Measurements from ENCODE around the gene KRT37. TPM values are rescaled to one million over a fixed set of nuclear protein-coding genes. Genes with fewer than 3 reads are reported as not detected.

KRT37 gene
- total and polyA plus RNA-seq, 9 of the 15 experiments (the other 6 are each of a cell fraction or from before 2014, with no cell fraction given), result not detected

- Histone ChIP-seq H2AFZ (ENCODE audit: low read depth, low read length) (no peak overlapping the region), H3K4me1 (replicated peaks in 1 of 2; ENCODE audit: control insufficient read depth in 2 of 2, insufficient read depth in 2 of 2, low read length in 2 of 2) (no peaks in the 10 kb centered on the region), H3K27me3 (ENCODE audit: control insufficient read depth in 2 of 2, insufficient read depth in 2 of 2, low read length in 2 of 2) (peaks cover 16 to 30% of the 10 kb centered on the region in 2 experiments; a peak in 3 of 5 replicates), H3K4me3 (no peak overlapping the region), H3K9ac (ENCODE audit: insufficient read depth in 1 of 2, low read depth in 2 of 2, low read length in 2 of 2) (no peak overlapping the region), H3K9me1 (ENCODE audit: control insufficient read depth, insufficient read depth, low read length) (no peaks in the 10 kb centered on the region), H3K79me2 (ENCODE audit: control insufficient read depth, insufficient read depth, low read length) (no peaks in the 10 kb centered on the region), H3K4me2 (ENCODE audit: insufficient read depth, low read length) (no peak overlapping the region), H3K27ac (ENCODE audit: extremely low read depth, low read depth, low read length) (no peak overlapping the region), H3K9me3 (replicated peaks; ENCODE audit: control insufficient read depth, insufficient read depth, low read depth, low read length) (no peaks in the 10 kb centered on the region), H4K20me1 (replicated peaks; ENCODE audit: control insufficient read depth, insufficient read depth, low read length) (no peaks in the 10 kb centered on the region), H3K36me3 (ENCODE audit: control insufficient read depth, insufficient read depth, low read length) (no peaks in the 10 kb centered on the region)
- no peak for TF ChIP-seq ZNF79 (CRISPR knock-in tag; IDR thresholded peaks at IDR 0.05; ENCODE audit: low read depth)
- no peak for TF ChIP-seq ZNF12 (CRISPR knock-in tag; IDR thresholded peaks at IDR 0.05)
- TF ChIP-seq RBM25 (IDR thresholded peaks at IDR 0.05; ENCODE audit: low read depth, low read length, severe bottlenecking), result no peak
- no peak for TF ChIP-seq BCL6 (CRISPR knock-in tag; IDR thresholded peaks at IDR 0.05)
- FAIRE-seq, result no peak
- DNase-seq (ENCODE audit: extremely low read depth in 1 of 4, low spot score in 3 of 4), result no peak
- ChIA-PET CTCF (ENCODE audit: low intra/inter-chr PET ratio) (no interaction called here), POLR2A (interaction anchor here (1.4 to 1.9 kb wide), 2 partner anchors 10 to 12 kb away, joined by 4 to 5 read pairs; no protein-coding TSS in a partner anchor)
- no TSS peak for BruUV-seq (replicated peaks)
- in situ Hi-C loops (cut with MboI) (no loop called here), intact Hi-C loops (cut with micrococcal nuclease) (no loop called here)
- WGBS (ENCODE audit: insufficient coverage, low coverage, missing lambda C conversion rate), result 0% methylated on average over 4 of the region's 4 CpGs
- ATAC-seq, result no peak
Observed at GRCh38 chr17:41415411-41415810, 9.0 kb downstream of the KRT37 start.

GRCh38 chr17:41413982-41414381 lies 10.4 kb downstream of the KRT37 start:
- H3K9ac ChIP-seq (ENCODE audit: insufficient read depth in 1 of 2, low read depth in 2 of 2, low read length in 2 of 2), result no peak overlapping the region
- no peak overlapping the region for H2AFZ ChIP-seq (ENCODE audit: low read depth, low read length)
- POLR2A ChIA-PET, result interaction anchor here (0.6 to 0.7 kb wide), 2 partner anchors 356 to 545 kb away, joined by 3 read pairs; no protein-coding TSS in a partner anchor
- BruUV-seq (replicated peaks), result no TSS peak
- H3K4me2 ChIP-seq (ENCODE audit: insufficient read depth, low read length), result no peak overlapping the region
- no peaks in the 10 kb centered on the region for H3K4me1 ChIP-seq (replicated peaks in 1 of 2; ENCODE audit: control insufficient read depth in 2 of 2, insufficient read depth in 2 of 2, low read length in 2 of 2)
- H3K27me3 ChIP-seq (ENCODE audit: control insufficient read depth in 2 of 2, insufficient read depth in 2 of 2, low read length in 2 of 2), result peaks cover 11 to 29% of the 10 kb centered on the region in 2 experiments; a peak in 3 of 5 replicates
- 0% methylated on average over 2 of the region's 2 CpGs for WGBS (ENCODE audit: insufficient coverage, low coverage, missing lambda C conversion rate)
- FAIRE-seq (no peak), ATAC-seq (no peak), DNase-seq (ENCODE audit: extremely low read depth in 1 of 4, low spot score in 3 of 4) (no peak)
- no peaks in the 10 kb centered on the region for H3K36me3 ChIP-seq (ENCODE audit: control insufficient read depth, insufficient read depth, low read length)
- intact Hi-C loops (cut with micrococcal nuclease), result no loop called here
- no peaks in the 10 kb centered on the region for H3K9me1 ChIP-seq (ENCODE audit: control insufficient read depth, insufficient read depth, low read length)
- H4K20me1 ChIP-seq (replicated peaks; ENCODE audit: control insufficient read depth, insufficient read depth, low read length), result no peaks in the 10 kb centered on the region
- H3K9me3 ChIP-seq (replicated peaks; ENCODE audit: control insufficient read depth, insufficient read depth, low read depth, low read length), result no peaks in the 10 kb centered on the region
- in situ Hi-C loops (cut with MboI), result no loop called here
- no peak overlapping the region for H3K4me3 ChIP-seq
- H3K79me2 ChIP-seq (ENCODE audit: control insufficient read depth, insufficient read depth, low read length), result no peaks in the 10 kb centered on the region
- CTCF ChIA-PET (ENCODE audit: low intra/inter-chr PET ratio), result no interaction called here
- no peak overlapping the region for H3K27ac ChIP-seq (ENCODE audit: extremely low read depth, low read depth, low read length)
- TF ChIP-seq ZBTB11 (CRISPR knock-in tag; IDR thresholded peaks at IDR 0.05), result no peak
- TF ChIP-seq RBM22 (IDR thresholded peaks at IDR 0.05; ENCODE audit: low read depth, low read length, poor library complexity, severe bottlenecking), result no peak
- no peak for TF ChIP-seq CHD4 (IDR thresholded peaks at IDR 0.05; ENCODE audit: insufficient read depth, insufficient replicate concordance, low read depth, low read length, poor library complexity, severe bottlenecking)
- no peak for TF ChIP-seq ZNF354B (CRISPR knock-in tag; IDR thresholded peaks at IDR 0.05)
- TF ChIP-seq JUNB (CRISPR knock-in tag; conservative IDR thresholded peaks at IDR 0.05), result no peak
- TF ChIP-seq RBFOX2 (IDR thresholded peaks at IDR 0.05; ENCODE audit: low read depth, low read length), result no peak
- TF ChIP-seq KDM4B (IDR thresholded peaks at IDR 0.05; ENCODE audit: borderline replicate concordance in 2 of 2, low read depth in 1 of 2), result no peak
- no peak for TF ChIP-seq TARDBP (IDR thresholded peaks at IDR 0.05)
- no peak for TF ChIP-seq LEF1 (IDR thresholded peaks at IDR 0.05)
- TF ChIP-seq ATF1 (CRISPR knock-in tag; IDR thresholded peaks at IDR 0.05), result no peak
- no peak for TF ChIP-seq ATF1 (tag; IDR thresholded peaks at IDR 0.05)

Data from K562 (cell line).